AG10803 (cell line): Measurements from ENCODE around the gene DENND4C.
"Not testable (repeated sequence)": the region's sequence is repeated elsewhere in the genome, so short reads cannot be mapped to it uniquely, and the experiment has no call there.

Experiments
- DNase-seq: peaks from one replicate; pipeline ENCODE4 v3.0.0; 2010; ENCODE audit warnings: low read depth
- H3K4me3 ChIP-seq: 2 replicates; pipeline ENCODE4 v1.5.1; 2011; ENCODE audit warnings: mild to moderate bottlenecking, low read length, control low read depth
- TF ChIP-seq, protein P1 (sequence below): conservative IDR thresholded peaks from 2 replicates; pipeline ENCODE4 v1.5.1; 2011; ENCODE audit warnings: mild to moderate bottlenecking, low read length, control low read depth, inconsistent platforms

The DENND4C gene

DNA sequence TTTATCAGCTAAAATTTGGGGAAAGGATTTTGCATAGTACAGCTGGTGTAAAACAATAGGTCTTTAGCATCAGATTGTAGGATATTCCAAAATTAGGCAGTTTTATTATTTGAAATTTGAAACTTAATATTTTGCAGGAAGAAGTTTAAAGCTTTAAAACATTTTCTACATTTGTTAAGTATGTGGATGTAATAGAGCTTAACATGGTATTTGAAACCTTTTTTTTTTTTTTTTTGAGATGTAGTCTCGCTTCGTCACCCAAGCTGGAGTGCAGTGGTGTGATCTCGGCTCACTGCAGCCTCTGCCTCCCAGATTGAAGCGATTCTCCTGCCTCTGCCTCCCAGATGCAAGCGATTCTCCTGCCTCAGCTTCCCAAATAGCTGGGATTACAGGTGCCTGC lies 2.9 kb downstream of the DENND4C start:
- DNase-seq: no peak
- TF ChIP-seq, protein P1, sequence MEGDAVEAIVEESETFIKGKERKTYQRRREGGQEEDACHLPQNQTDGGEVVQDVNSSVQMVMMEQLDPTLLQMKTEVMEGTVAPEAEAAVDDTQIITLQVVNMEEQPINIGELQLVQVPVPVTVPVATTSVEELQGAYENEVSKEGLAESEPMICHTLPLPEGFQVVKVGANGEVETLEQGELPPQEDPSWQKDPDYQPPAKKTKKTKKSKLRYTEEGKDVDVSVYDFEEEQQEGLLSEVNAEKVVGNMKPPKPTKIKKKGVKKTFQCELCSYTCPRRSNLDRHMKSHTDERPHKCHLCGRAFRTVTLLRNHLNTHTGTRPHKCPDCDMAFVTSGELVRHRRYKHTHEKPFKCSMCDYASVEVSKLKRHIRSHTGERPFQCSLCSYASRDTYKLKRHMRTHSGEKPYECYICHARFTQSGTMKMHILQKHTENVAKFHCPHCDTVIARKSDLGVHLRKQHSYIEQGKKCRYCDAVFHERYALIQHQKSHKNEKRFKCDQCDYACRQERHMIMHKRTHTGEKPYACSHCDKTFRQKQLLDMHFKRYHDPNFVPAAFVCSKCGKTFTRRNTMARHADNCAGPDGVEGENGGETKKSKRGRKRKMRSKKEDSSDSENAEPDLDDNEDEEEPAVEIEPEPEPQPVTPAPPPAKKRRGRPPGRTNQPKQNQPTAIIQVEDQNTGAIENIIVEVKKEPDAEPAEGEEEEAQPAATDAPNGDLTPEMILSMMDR: no peak
- H3K4me3 ChIP-seq: no peak overlapping the region

DNA sequence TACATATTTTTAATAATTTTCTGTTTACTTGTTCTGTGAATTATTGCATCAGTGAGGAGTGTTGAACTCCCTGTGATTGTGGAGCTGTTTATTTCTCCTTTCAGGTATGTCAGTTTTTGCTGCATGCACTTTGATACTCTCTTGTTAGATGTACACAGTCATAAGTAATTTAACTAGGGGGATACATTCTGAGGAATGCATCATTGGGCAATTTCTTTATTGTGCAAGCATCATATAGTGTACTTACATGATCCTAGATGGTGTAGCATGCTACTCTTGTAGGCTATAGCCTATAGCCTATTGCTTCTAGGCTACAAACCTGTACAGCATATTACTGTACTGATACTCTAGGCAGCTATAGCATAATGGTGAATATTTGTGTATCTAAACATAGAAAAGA lies 9.5 kb downstream of the DENND4C start:
- no peak overlapping the region for H3K4me3 ChIP-seq
- DNase-seq: no peak
- TF ChIP-seq, protein P1: no peak

DNA sequence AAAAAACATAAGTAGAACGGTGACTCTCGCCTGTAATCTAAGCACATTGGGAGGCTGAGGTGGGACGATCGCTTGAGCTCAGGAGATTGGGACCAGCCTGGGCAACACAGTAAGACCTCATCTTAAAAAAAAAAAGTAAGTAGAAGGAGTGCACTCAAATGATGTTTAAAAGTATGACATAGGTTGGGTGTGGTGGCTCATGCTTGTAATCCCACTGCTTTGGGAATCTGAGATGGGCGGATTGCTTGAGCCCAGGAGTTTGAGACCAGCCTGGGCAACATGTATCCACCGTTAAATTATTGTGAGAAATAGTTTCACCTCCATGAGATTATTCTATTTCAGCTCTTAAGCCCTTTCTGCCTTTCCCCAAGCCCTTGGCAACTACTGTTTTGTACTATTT lies 11.2 kb downstream of the DENND4C start:
- DNase-seq: no peak
- H3K4me3 ChIP-seq: no peak overlapping the region
- TF ChIP-seq, protein P1: no peak

DNA sequence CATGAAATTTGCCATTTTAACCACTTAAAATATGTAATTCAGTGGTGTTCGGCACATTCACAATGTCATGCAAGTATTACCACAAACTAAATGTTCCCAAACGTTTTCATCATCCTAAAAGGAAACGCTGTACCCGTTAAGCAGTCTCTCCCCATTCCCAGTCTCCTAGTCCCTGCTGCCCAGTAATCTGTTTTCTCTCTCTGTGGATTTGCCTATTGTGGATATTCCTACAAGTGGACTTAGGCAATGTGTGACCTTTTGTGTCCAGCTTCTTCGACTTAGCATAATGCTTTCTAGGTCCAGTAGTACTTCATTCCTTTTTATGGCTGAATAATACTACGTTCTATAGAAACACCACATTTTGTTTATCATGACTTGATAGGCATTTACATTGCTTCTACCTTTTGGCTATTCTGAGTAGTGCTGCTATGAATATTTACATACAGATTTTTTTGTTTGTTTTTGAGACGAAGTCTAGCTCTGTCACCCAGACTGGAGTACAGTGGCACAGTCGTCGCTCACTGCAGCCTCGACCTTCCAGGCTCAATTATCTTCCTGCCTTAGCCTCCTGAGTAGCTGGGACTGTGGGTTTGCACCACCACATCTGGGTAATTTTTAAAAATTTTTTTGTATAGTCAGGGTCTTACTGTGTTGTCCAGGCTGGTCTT lies 13.0 kb downstream of the DENND4C start:
- no peak for DNase-seq
- no peak overlapping the region for H3K4me3 ChIP-seq
- TF ChIP-seq, protein P1: no peak

DNA sequence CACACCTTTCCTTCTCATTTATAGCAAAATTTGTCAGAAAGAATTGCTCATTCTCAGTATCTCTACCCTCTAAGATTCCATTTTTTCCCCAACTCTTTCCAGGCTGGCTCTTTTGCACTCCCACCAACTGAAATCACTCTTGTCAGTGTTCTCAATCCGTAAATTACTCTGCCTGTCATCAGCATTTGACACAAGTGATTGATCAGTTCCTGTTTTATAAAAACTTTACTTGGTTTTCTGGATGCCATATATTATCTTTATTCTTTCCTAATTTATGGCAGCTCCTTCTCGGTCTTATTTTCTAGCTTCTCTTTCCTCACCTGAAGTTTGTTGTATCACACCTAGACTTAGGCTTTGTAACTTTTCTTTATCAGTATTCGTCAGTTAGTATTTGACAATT lies 16.4 kb downstream of the DENND4C start:
- no peak overlapping the region for H3K4me3 ChIP-seq
- no peak for DNase-seq
- TF ChIP-seq, protein P1: no peak

GRCh38 chr9:19247420-19247819 lies 16.9 kb downstream of the DENND4C start:
- TF ChIP-seq, protein P1: no peak
- H3K4me3 ChIP-seq: no peak overlapping the region
- DNase-seq: no peak

DNA sequence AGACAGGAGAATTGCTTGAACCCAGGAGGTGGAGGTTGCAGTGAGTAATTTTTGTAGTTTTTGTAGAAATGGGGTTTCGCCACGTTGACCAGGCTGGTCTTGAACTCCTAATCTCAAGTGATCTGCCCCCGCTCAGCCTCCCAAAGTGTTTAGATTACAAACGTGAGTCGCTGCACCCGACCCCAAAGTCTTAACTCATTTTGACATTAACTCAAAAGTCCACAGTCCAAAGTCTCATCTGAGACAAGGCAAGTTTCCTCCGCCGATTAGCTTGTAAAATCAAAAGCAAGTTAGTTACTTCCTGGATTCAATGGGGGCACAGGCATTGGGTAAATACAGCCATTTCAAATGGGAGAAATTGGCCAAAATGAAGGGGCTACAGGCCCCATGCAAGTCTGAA lies 19.9 kb downstream of the DENND4C start:
- H3K4me3 ChIP-seq, DNase-seq: not testable (repeated sequence)

DNA sequence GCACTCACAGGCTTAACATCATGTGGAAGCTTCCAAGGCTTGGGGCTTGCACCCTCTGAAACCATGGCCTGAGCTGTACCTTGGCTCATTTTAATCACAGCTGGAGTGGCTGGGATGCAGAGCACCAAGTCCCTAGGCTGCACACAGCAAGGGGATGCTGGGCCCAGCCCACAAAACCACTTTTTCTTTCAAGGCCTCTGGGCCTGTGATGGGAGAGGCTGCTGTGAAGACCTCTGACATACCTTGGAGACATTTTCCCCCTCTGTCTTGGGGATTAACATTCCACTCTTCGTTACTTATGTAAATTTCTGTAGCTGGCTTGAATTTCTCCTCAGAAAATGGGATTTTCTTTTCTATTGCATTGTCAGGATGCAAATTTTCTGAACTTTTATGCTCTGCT lies 20.7 kb downstream of the DENND4C start:
- H3K4me3 ChIP-seq, DNase-seq: not testable (repeated sequence)

- DNase-seq, H3K4me3 ChIP-seq: not testable (repeated sequence)
Observed at GRCh38 chr9:19251622-19252021, 21.1 kb downstream of the DENND4C start.
